Testis (tissue), 2 donors: ENCODE results near the gene CCDC178.

Source experiments
- CTCF ChIP-seq, 3 experiments: fragments of 450-650 bp in 2 of 3; fragments of 200-600 bp in 1 of 3; sonication (generic) in 1 of 3; IDR thresholded peaks; one replicate each; pipeline ENCODE4 v1.5.1; 2016 to 2019; ENCODE audit warnings: antibody characterized with exemption in 3 of 3, mild to moderate bottlenecking in 2 of 3, moderate library complexity in 1 of 3
- POLR2A ChIP-seq: fragments of 450-650 bp; IDR thresholded peaks from one replicate; pipeline ENCODE4 v1.6.1; 2017; ENCODE audit warnings: antibody characterized with exemption, mild to moderate bottlenecking, moderate library complexity

DNA sequence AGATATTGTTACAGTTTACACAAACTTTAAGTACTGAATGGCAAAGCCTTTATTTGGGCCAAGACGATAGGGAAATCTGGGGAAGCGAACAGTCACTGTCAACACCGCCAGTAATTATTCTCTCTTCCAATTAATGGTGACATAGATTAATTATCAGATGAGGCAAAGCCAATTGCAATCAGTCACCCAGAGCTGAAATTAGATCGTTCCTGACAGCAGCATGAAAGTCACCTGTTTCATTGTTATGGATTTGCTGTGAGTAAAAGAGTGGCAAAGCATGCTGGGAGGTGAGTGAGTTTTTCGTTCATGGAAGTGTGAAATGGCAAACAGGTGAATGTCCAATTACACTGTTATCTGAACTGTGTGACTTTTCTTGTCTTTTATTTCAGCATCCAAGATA lies 502.9 kb downstream of the CCDC178 start:
- TF ChIP-seq CTCF (IDR thresholded peaks at IDR 0.05) (no peak), POLR2A (no peak)
